ENCODE data around the gene TIPRL. TPM values are rescaled to one million over a fixed set of nuclear protein-coding genes. Genes with fewer than 3 reads are reported as not detected.

TIPRL gene
- polyA plus RNA-seq, 2 of the 4 experiments (the other 2 are of a cell fraction), result 31.6 to 70.7 TPM

DNA sequence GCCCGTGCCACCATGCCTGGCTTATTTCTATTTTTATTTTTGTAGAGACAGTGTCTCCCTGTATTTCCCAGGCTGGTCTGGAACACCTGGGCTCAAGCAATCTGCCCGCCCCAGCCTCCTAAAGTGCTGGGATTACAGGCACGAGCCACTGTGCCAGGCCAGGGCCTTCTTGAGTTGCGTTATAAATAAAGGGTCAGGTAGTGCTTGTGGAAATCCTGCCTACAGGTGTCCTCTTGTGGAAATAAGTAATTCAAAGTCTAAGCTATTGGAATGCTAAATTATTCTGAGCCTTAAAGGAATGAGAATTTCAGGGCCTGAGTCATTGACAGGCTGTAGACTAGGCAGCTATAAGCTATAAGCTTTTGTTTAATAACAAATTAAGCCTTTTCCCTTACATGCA, 38.9 kb downstream of the TIPRL start:
- 87% methylated on average over 4 of the region's 4 CpGs for WGBS (ENCODE audit: missing lambda C conversion rate)
- CTCF ChIA-PET, result interaction anchor here (0.6 to 1.5 kb wide), 4 partner anchors 8 to 223 kb away, joined by 3 to 4 read pairs (median 3); partner anchors contain the start of gene SFT2D2
- no peak for ATAC-seq
- no peak for DNase-seq (ENCODE audit: low read depth in 1 of 2, low spot score in 1 of 2)
- H3K4me1 ChIP-seq, result no peaks in the 10 kb centered on the region
- no peak overlapping the region for H3K4me3 ChIP-seq
- no peak overlapping the region for H3K4me2 ChIP-seq
- no peak overlapping the region for H3K27ac ChIP-seq
- POLR2A ChIA-PET, result interaction anchor here (0.7 kb wide), 1 partner anchor 9 kb away, joined by 7 read pairs; the partner anchor contains the start of gene SFT2D2
- H3K9me3 ChIP-seq, result peaks cover 5% of the 10 kb centered on the region; the same call in 1 of the 3 replicates
- no peak for TF ChIP-seq ZFP36 (IDR thresholded peaks at IDR 0.05; ENCODE audit: borderline replicate concordance, partially characterized antibody)
- no peak for TF ChIP-seq JUNB (IDR thresholded peaks at IDR 0.05)
- TF ChIP-seq BCL3 (IDR thresholded peaks at IDR 0.05), result no peak
- TF ChIP-seq, protein P1, sequence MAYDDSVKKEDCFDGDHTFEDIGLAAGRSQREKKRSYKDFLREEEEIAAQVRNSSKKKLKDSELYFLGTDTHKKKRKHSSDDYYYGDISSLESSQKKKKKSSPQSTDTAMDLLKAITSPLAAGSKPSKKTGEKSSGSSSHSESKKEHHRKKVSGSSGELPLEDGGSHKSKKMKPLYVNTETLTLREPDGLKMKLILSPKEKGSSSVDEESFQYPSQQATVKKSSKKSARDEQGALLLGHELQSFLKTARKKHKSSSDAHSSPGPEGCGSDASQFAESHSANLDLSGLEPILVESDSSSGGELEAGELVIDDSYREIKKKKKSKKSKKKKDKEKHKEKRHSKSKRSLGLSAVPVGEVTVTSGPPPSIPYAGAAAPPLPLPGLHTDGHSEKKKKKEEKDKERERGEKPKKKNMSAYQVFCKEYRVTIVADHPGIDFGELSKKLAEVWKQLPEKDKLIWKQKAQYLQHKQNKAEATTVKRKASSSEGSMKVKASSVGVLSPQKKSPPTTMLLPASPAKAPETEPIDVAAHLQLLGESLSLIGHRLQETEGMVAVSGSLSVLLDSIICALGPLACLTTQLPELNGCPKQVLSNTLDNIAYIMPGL (CRISPR knock-in tag; IDR thresholded peaks at IDR 0.05; ENCODE audit: borderline replicate concordance), result no peak
- no peak for TF ChIP-seq POLR2A (IDR thresholded peaks at IDR 0.05; ENCODE audit: low read length)
- no peak for TF ChIP-seq RFX5 (IDR thresholded peaks at IDR 0.05)
- TF ChIP-seq ZC3H11A (IDR thresholded peaks at IDR 0.05), result no peak
- TF ChIP-seq RARB (CRISPR knock-in tag; IDR thresholded peaks at IDR 0.05), result no peak
- FAIRE-seq, result no peak

DNA sequence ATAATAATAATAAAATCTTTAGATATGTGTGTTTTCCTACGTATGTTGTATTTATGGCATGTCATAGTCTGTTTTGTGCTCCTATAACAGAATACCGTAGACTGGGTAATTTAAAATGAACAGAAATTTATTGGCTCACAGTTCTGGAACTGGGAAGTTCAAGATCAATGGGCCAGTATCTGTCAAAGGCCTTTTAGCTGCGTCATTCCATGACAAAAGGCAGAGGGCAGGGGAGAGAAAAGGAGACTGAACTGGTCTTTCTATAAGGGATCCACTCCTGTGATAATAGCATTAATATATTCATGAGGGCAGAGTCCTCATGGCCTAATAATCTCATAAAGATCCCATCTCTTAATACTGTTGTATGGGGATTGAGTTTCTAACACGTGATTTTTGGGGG, 39.9 kb downstream of the TIPRL start:
- ATAC-seq (no peak), FAIRE-seq (no peak), DNase-seq (ENCODE audit: low read depth in 1 of 2, low spot score in 1 of 2) (no peak)
- Histone ChIP-seq H3K4me2 (no peak overlapping the region), H3K4me1 (no peaks in the 10 kb centered on the region), H3K4me3 (no peak overlapping the region), H3K9me3 (peaks cover 6% of the 10 kb centered on the region; the same call in 2 of the 3 replicates), H3K27ac (no peak overlapping the region)
- CTCF ChIA-PET, result interaction anchor here (1.5 kb wide), 1 partner anchor 12 kb away, joined by 4 read pairs; no protein-coding TSS in a partner anchor
- TF ChIP-seq ELK1 (IDR thresholded peaks at IDR 0.05; ENCODE audit: low read depth, low read length) (no peak), GATA3 (IDR thresholded peaks at IDR 0.05; ENCODE audit: borderline replicate concordance) (no peak), RNF2 (IDR thresholded peaks at IDR 0.05; ENCODE audit: borderline replicate concordance, low read depth) (no peak), HOXB5 (CRISPR knock-in tag; IDR thresholded peaks at IDR 0.05) (no peak), MAFK (IDR thresholded peaks at IDR 0.05; ENCODE audit: partially characterized antibody) (no peak), ESRRA (IDR thresholded peaks at IDR 0.05; ENCODE audit: borderline replicate concordance, low read length) (no peak)
- POLR2A ChIA-PET, result no interaction called here
- WGBS (ENCODE audit: missing lambda C conversion rate), result 76% methylated on average over 4 of the region's 4 CpGs

DNA sequence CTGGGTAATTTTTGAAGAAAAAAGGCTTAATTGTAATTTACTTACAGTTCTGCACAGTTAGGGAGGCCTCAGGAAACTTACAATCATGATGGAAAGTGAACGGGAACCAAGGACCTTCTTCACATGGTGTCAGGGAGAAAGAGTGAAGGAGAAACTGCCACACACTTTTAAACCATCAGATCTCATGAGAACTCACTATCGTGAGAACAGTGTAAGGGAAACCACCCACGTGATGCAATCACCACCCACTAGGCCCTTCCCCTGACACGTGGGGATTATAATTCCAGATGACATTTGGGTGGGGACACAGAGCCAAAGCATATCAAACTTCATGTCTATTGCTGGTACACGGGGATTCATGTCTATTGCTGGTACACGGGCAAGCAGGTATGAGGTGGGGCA, 41.7 kb downstream of the TIPRL start:
- FAIRE-seq (no peak), ATAC-seq (no peak), DNase-seq (ENCODE audit: low read depth in 1 of 2, low spot score in 1 of 2) (no peak)
- CTCF ChIA-PET, result no interaction called here
- H3K4me2 ChIP-seq, result no peak overlapping the region
- WGBS (ENCODE audit: missing lambda C conversion rate), result 72% methylated on average over 6 of the region's 6 CpGs
- no peak for TF ChIP-seq KDM1A (IDR thresholded peaks at IDR 0.05; ENCODE audit: low read depth)
- no peak for TF ChIP-seq ZNF302 (CRISPR knock-in tag; IDR thresholded peaks at IDR 0.05)
- no peak for TF ChIP-seq ATOH8 (CRISPR knock-in tag; IDR thresholded peaks at IDR 0.05; ENCODE audit: low read depth)
- no peak for TF ChIP-seq MYC (IDR thresholded peaks at IDR 0.05; ENCODE audit: borderline replicate concordance, low read length)
- no peak for TF ChIP-seq EHF (CRISPR knock-in tag; IDR thresholded peaks at IDR 0.05)
- no peak for TF ChIP-seq RCOR1 (IDR thresholded peaks at IDR 0.05; ENCODE audit: low read depth, low read length)
- no peak for TF ChIP-seq CBX8 (IDR thresholded peaks at IDR 0.05)
- TF ChIP-seq, protein P2, sequence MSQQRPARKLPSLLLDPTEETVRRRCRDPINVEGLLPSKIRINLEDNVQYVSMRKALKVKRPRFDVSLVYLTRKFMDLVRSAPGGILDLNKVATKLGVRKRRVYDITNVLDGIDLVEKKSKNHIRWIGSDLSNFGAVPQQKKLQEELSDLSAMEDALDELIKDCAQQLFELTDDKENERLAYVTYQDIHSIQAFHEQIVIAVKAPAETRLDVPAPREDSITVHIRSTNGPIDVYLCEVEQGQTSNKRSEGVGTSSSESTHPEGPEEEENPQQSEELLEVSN (IDR thresholded peaks at IDR 0.05; ENCODE audit: borderline replicate concordance, low read depth), result no peak
- no peak for TF ChIP-seq POLR2A (IDR thresholded peaks at IDR 0.05; ENCODE audit: low read length)
- TF ChIP-seq ZSCAN20 (CRISPR knock-in tag; IDR thresholded peaks at IDR 0.05), result no peak
- TF ChIP-seq TFCP2L1 (CRISPR knock-in tag; IDR thresholded peaks at IDR 0.05), result no peak
- no peak for TF ChIP-seq FOXS1 (CRISPR knock-in tag; IDR thresholded peaks at IDR 0.05)
- no peak for TF ChIP-seq SMC3 (IDR thresholded peaks at IDR 0.05)
- no peak for TF ChIP-seq EP300 (IDR thresholded peaks at IDR 0.05)
- TF ChIP-seq CHD2 (IDR thresholded peaks at IDR 0.05; ENCODE audit: low read length, partially characterized antibody), result no peak
- peaks cover 6% of the 10 kb centered on the region; the same call in 2 of the 3 replicates for H3K9me3 ChIP-seq
- H3K4me1 ChIP-seq, result peaks cover 12% of the 10 kb centered on the region
- H3K27ac ChIP-seq, result no peak overlapping the region
- H3K4me3 ChIP-seq, result no peak overlapping the region
- POLR2A ChIA-PET, result no interaction called here

Data from A549 (cell line).